H9 (cell line): ENCODE results near the gene DGKB. TPM values are rescaled to one million over a fixed set of nuclear protein-coding genes. Genes with fewer than 3 reads are reported as not detected.

Experiments
- DNase-seq: peaks from one replicate; pipeline ENCODE4 v3.0.0-alpha.2; 2017
- H2AFZ ChIP-seq: one replicate; pipeline ENCODE4 v1.6.1; 2013; ENCODE audit warnings: mild to moderate bottlenecking, low read length, control low read depth, moderate library complexity
- H2AK5ac ChIP-seq: 2 replicates; pipeline ENCODE4 v1.6.1; 2013; ENCODE audit warnings: low read length, control low read depth, mixed read lengths; ENCODE audit not compliant: insufficient read length
- H2BK120ac ChIP-seq: one replicate; pipeline ENCODE4 v1.6.1; 2013; ENCODE audit warnings: low read depth, mild to moderate bottlenecking, low read length, control low read depth, inconsistent platforms; ENCODE audit not compliant: poor library complexity, severe bottlenecking
- H2BK12ac ChIP-seq: 2 replicates; pipeline ENCODE4 v1.6.1; 2013; ENCODE audit warnings: low read length, control low read depth, mixed read lengths, low read depth; ENCODE audit not compliant: insufficient read length
- H2BK15ac ChIP-seq: 2 replicates; pipeline ENCODE4 v1.6.1; 2013; ENCODE audit warnings: low read depth, low read length, control low read depth
- H2BK20ac ChIP-seq: one replicate; pipeline ENCODE4 v1.6.1; 2013; ENCODE audit warnings: low read depth, mild to moderate bottlenecking, low read length, control low read depth, inconsistent platforms; ENCODE audit not compliant: poor library complexity, severe bottlenecking
- H2BK5ac ChIP-seq: 2 replicates; pipeline ENCODE4 v1.6.1; 2013; ENCODE audit warnings: low read length, control low read depth, mixed read lengths; ENCODE audit not compliant: insufficient read length
- H3K14ac ChIP-seq: 2 replicates; pipeline ENCODE4 v1.6.1; 2013; ENCODE audit warnings: low read length, control low read depth; ENCODE audit not compliant: insufficient read depth
- H3K18ac ChIP-seq: 2 replicates; pipeline ENCODE4 v1.6.1; 2013; ENCODE audit warnings: low read depth, mild to moderate bottlenecking, mixed read lengths, low read length, control low read depth; ENCODE audit not compliant: insufficient read length
- H3K23ac ChIP-seq: 2 replicates; pipeline ENCODE4 v1.6.1; 2013; ENCODE audit warnings: low read length, control low read depth, mixed read lengths, low read depth; ENCODE audit not compliant: insufficient read length
- H3K23me2 ChIP-seq: 2 replicates; pipeline ENCODE4 v1.6.1; 2013; ENCODE audit warnings: low read depth, mild to moderate bottlenecking, mixed read lengths, low read length, control low read depth; ENCODE audit not compliant: insufficient read length, poor library complexity, severe bottlenecking
- H3K27ac ChIP-seq: 2 replicates; pipeline ENCODE4 v1.5.1; 2013; ENCODE audit warnings: low read length, control low read depth, mixed read lengths, low read depth; ENCODE audit not compliant: insufficient read length
- H3K27me3 ChIP-seq: 2 replicates; pipeline ENCODE4 v1.6.1; 2013; ENCODE audit warnings: low read length, control low read depth, inconsistent platforms; ENCODE audit not compliant: insufficient read depth
- H3K4ac ChIP-seq: 2 replicates; pipeline ENCODE4 v1.6.1; 2013; ENCODE audit warnings: low read depth, mild to moderate bottlenecking, control low read depth, inconsistent platforms, low read length, moderate library complexity
- H3K4me1 ChIP-seq: 2 replicates; pipeline ENCODE4 v1.6.1; 2013; ENCODE audit warnings: low read length, control low read depth, inconsistent platforms; ENCODE audit not compliant: insufficient read depth
- H3K4me2 ChIP-seq: 2 replicates; pipeline ENCODE4 v1.6.1; 2013; ENCODE audit warnings: low read length, control low read depth, mixed read lengths; ENCODE audit not compliant: insufficient read length, insufficient read depth
- H3K56ac ChIP-seq: 2 replicates; pipeline ENCODE4 v1.6.1; 2013; ENCODE audit warnings: low read depth, mild to moderate bottlenecking, mixed read lengths, low read length, control low read depth; ENCODE audit not compliant: insufficient read length
- H3K79me1 ChIP-seq: 2 replicates; pipeline ENCODE4 v1.6.1; 2013; ENCODE audit warnings: low read depth, mild to moderate bottlenecking, moderate library complexity, low read length, control low read depth, inconsistent platforms; ENCODE audit not compliant: insufficient read depth, poor library complexity, severe bottlenecking
- H3K79me2 ChIP-seq: 2 replicates; pipeline ENCODE4 v1.6.1; 2013; ENCODE audit warnings: low read length, control low read depth, inconsistent platforms; ENCODE audit not compliant: insufficient read depth
- H3K9ac ChIP-seq: 2 replicates; pipeline ENCODE4 v1.6.1; 2013; ENCODE audit warnings: low read length, control low read depth, mixed read lengths; ENCODE audit not compliant: insufficient read length; ENCODE audit errors: extremely low read depth
- H3K9me3 ChIP-seq: one replicate; pipeline ENCODE4 v1.6.1; 2013; ENCODE audit warnings: low read depth, low read length, inconsistent platforms; ENCODE audit not compliant: control insufficient read depth
- H3T11ph ChIP-seq: one replicate; pipeline ENCODE4 v1.6.1; 2013; ENCODE audit warnings: mild to moderate bottlenecking, low read length, control low read depth, inconsistent platforms
- H4K20me1 ChIP-seq: one replicate; pipeline ENCODE4 v1.6.1; 2013; ENCODE audit not compliant: control insufficient read depth, insufficient read length, insufficient read depth
- H4K5ac ChIP-seq: 2 replicates; pipeline ENCODE4 v1.6.1; 2013; ENCODE audit warnings: low read depth, mild to moderate bottlenecking, mixed read lengths, low read length, control low read depth; ENCODE audit not compliant: insufficient read length
- H4K8ac ChIP-seq: replicated peaks from 2 replicates; pipeline ENCODE4 v1.6.1; 2013; ENCODE audit warnings: low read length, control low read depth, mixed read lengths, low read depth; ENCODE audit not compliant: insufficient read length
- H4K91ac ChIP-seq: 2 replicates; pipeline ENCODE4 v1.6.1; 2013; ENCODE audit warnings: low read depth, mild to moderate bottlenecking, moderate library complexity, mixed read lengths, low read length, control low read depth; ENCODE audit not compliant: insufficient read length
- H3K27ac Mint-ChIP-seq, 3 experiments: 2 replicates in 2 of 3; 3 replicates in 1 of 3; pipeline ENCODE4 v1.8.0; 2020 to 2021; ENCODE audit warnings: mixed read lengths in 3 of 3, mild to moderate bottlenecking in 1 of 3, moderate library complexity in 1 of 3
- H3K27me3 Mint-ChIP-seq: 2 replicates; pipeline ENCODE4 v1.8.0; 2021; ENCODE audit warnings: low read depth, mild to moderate bottlenecking, moderate library complexity, mixed read lengths
- H3K36me3 Mint-ChIP-seq, 3 experiments: 2 replicates in 2 of 3; 3 replicates in 1 of 3; pipeline ENCODE4 v1.8.0; 2020 to 2021; ENCODE audit warnings: low read depth in 3 of 3, mixed read lengths in 3 of 3; ENCODE audit not compliant: insufficient read depth in 1 of 3
- H3K4me1 Mint-ChIP-seq, 2 experiments: 2 replicates each; pipeline ENCODE4 v1.8.0; 2020; ENCODE audit warnings: mixed read lengths in 2 of 2
- H3K4me3 Mint-ChIP-seq, 2 experiments: 2 replicates in 1 of 2; 3 replicates in 1 of 2; pipeline ENCODE4 v1.8.0; 2020 to 2021; ENCODE audit warnings: mild to moderate bottlenecking in 2 of 2, mixed read lengths in 2 of 2, moderate library complexity in 1 of 2
- H3K9me3 Mint-ChIP-seq, 2 experiments: 2 replicates in 1 of 2; 3 replicates in 1 of 2; pipeline ENCODE4 v1.8.0; 2020; ENCODE audit warnings: mild to moderate bottlenecking in 2 of 2, mixed read lengths in 2 of 2, moderate library complexity in 1 of 2
- CTCF ChIP-seq: fragments of 200-600 bp; sonication (generic); conservative IDR thresholded peaks from 3 replicates; pipeline ENCODE4 v1.8.0; 2021; ENCODE audit warnings: antibody characterized with exemption, mild to moderate bottlenecking
- WGBS: extraction: QIAGEN DNeasy Blood & Tissue Kit; methylation state at CpG from one replicate; pipeline ENCODE4 v1.1.7; 2013; ENCODE audit warnings: missing lambda C conversion rate, low lambda C conversion rate, mixed read lengths; ENCODE audit not compliant: insufficient read length; ENCODE audit errors: extremely low coverage; 5-methylcytosine and 5-hydroxymethylcytosine counted together
- total RNA-seq: library from RNA; stranded (reverse); gene quantifications from 2 replicates; pipeline ENCODE4 v1.2.1, GENCODE V29; 2021

Gene DGKB
- total RNA-seq, 1 experiment from 2014 or later = 0.26 TPM

GRCh38 chr7:14403587-14403986 lies 499.0 kb downstream of the DGKB start:
- Histone ChIP-seq H3K56ac (no peak overlapping the region), H2BK120ac (no peak overlapping the region), H3K18ac (no peak overlapping the region), H3T11ph (no peak overlapping the region), H4K5ac (no peak overlapping the region), H3K9ac (no peak overlapping the region), H4K8ac (no peak overlapping the region), H3K4ac (no peak overlapping the region), H2AK5ac (no peak overlapping the region), H3K23ac (no peak overlapping the region), H2BK20ac (no peak overlapping the region), H3K4me2 (no peak overlapping the region), H4K20me1 (no peaks in the 10 kb centered on the region), H2BK12ac (no peak overlapping the region), H2BK15ac (no peak overlapping the region), H3K79me2 (no peaks in the 10 kb centered on the region), H3K23me2 (no peaks in the 10 kb centered on the region), H3K14ac (no peak overlapping the region), H4K91ac (no peak overlapping the region), H3K27ac (no peak overlapping the region), H3K79me1 (no peaks in the 10 kb centered on the region), H3K27me3 (no peaks in the 10 kb centered on the region), H3K4me1 (no peaks in the 10 kb centered on the region), H2AFZ (no peak overlapping the region), H3K9me3 (no peaks in the 10 kb centered on the region), H2BK5ac (no peak overlapping the region)
- Mint-ChIP-seq H3K27ac (no peak overlapping the region; a peak in 1 of 7 replicates), H3K4me3 (no peak overlapping the region), H3K4me1 (peaks cover 7% of the 10 kb centered on the region in 2 experiments), H3K36me3 (no peaks in the 10 kb centered on the region), H3K27me3 (no peaks in the 10 kb centered on the region), H3K9me3 (no peaks in the 10 kb centered on the region)
- TF ChIP-seq CTCF = no peak
- DNase-seq = no peak
- WGBS = no CpG with 5 or more reads among the region's 2 CpGs
